VCaP (cell line): ENCODE data around the gene TNFRSF6B.

Experiments used
- H3K27ac ChIP-seq: fragments of 450-650 bp; 2 replicates; pipeline ENCODE4 v1.5.1; 2017
- CTCF ChIP-seq: fragments of 450-650 bp; conservative IDR thresholded peaks from 2 replicates; pipeline ENCODE4 v1.5.1; 2017; ENCODE audit warnings: mild to moderate bottlenecking, moderate library complexity

TNFRSF6B gene

GRCh38 chr20:63745961-63746731 lies 49.7 kb downstream of the TNFRSF6B start:
- no peak overlapping the region for H3K27ac ChIP-seq
- no peak for TF ChIP-seq CTCF

- no peak overlapping the region for H3K27ac ChIP-seq
- TF ChIP-seq CTCF = no peak
These were observed 50.4 kb downstream of the TNFRSF6B start for GRCh38 chr20:63746751-63747315.

- H3K27ac ChIP-seq = no peak overlapping the region
- TF ChIP-seq CTCF = no peak
These were observed 51.2 kb downstream of the TNFRSF6B start for GRCh38 chr20:63747622-63748069.
